CD4-positive, alpha-beta T cell treated with Interleukin-15 for 1 hour (primary cell): ENCODE results near the gene NHS.

Experiments used
- DNase-seq: peaks from one replicate; pipeline ENCODE4 v3.0.0-alpha.2; 2020

NHS gene

GRCh38 chrX:17689971-17690409 is 315.0 kb downstream of the NHS start:
- DNase-seq, result no peak

DNA sequence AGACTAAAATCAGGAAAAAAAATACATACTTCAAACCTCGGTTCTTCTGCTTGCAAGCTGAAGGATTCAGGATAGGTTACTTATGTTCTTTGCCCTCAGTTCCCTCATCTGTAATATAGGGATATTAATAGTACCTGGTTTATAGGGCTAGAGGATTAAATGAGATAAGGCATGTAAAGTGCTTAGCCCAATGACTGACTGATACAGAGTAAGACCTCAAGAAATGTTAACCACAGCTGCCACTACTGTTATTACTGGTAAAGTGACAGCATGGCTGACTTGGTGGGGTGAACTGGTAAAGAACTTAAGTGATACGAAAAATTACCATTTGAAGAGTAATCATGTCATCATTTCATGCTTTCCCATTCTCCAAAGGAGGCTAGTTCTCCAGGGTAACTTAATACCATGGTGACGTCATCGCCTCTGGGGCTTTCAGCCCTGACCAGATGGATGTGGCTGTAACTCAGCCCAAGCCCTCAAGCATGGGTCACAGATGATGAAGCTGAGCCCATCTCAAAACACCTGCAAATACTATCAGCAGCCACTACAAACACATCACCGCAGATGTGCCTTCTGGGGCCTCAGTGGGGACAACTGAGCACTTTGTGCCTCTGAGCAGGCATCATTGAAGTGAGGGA is 317.8 kb downstream of the NHS start:
- no peak for DNase-seq

GRCh38 chrX:17697191-17697590 is 322.2 kb downstream of the NHS start:
- no peak for DNase-seq

GRCh38 chrX:17700976-17701375 is 326.0 kb downstream of the NHS start:
- DNase-seq, result no peak

DNA sequence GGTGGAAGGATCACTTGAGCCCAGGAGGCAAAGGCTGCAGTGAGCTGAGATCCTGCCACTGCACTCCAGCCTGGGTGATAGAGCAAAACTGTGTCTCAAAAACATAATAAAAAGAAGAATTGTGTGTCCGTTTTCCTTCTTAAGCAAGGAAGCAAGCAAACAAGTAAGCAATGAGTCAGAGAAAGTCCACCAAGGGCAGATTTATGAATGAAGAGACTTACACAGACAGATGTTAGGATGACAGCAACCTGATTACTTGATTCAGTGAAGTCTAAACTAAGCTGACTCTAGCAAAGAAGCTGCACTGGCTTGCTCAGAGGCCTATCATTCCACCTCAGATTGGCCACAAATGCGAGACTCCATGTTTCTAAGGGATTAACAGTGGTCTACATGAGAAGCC is 328.2 kb downstream of the NHS start:
- no peak for DNase-seq

DNA sequence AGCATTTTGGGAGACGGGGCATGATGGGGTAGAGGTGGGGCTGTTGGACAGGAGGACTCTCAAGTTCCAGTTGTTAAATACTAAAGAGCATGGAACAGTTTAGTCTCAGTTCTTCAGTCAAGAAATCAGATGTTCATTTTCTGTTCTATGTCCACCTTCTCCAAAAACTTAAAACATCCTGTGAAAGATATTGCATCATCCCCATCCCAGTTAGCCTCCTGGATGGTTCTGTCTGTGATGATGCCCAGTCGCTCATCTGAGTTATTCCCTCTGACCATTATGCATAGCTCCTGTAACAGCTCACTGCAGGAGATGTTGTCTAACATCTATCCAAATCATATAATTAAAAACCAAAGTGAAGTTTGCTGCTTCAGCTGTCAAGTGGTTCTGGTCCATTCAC is 330.2 kb downstream of the NHS start:
- no peak for DNase-seq

DNA sequence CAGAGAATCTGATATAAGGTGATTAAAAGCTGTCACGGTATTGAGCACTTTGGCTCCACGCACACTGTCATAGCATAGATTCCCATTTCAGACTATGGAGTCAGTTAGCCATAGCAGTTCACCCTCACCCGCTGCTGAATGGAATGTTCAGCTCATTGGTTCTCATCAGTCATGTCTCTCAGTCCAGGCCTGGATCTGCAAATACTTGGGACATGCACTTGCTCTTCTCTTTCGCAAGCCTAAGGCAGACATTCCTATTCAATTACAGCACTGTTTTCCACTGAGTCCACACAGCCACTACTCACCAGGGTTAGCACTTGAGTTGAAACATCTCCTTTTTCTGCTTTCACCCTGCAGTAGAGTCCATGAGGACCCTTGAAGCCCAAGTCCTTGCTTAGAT is 331.7 kb downstream of the NHS start:
- no peak for DNase-seq

DNA sequence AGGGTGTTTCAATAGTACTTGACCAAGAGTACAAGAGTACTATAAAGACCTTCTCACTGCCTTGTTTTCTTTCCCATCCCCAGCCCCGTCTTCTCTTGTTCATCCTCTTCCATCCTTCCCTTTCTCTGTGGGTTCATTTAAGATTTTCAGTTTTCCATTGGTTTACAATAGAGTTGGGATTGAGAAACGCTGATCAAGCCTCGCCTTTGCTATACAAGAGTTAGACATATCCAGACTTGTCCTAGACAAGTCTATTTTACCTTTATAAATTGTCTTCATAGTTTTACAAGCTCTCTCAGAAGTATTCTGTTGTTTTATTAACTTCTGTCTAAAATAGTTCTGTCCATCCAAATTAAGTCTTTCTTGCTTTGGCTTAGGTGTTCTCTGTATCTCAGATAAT is 332.7 kb downstream of the NHS start:
- DNase-seq, result no peak

DNA sequence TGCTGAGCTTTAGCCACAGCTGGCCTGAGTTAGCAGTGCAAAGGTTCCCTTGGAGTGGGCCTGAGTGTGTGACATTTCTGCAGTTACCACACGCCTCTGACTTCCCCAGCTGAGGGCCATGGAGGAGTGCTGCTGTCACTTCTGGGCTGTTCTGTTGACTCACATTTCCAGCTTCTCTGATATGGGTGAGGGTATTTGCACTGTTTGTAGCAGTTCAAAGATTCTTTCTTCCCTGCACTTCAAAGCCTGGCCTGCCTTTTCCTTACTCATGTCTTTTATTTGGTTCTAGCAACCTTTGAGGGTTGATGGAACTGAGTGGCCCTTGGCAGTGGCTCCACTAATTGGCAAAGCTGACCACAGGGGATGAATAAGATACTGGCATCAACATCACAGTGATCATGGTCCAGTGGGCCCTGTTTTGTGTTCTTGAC is 335.9 kb downstream of the NHS start:
- no peak for DNase-seq

DNA sequence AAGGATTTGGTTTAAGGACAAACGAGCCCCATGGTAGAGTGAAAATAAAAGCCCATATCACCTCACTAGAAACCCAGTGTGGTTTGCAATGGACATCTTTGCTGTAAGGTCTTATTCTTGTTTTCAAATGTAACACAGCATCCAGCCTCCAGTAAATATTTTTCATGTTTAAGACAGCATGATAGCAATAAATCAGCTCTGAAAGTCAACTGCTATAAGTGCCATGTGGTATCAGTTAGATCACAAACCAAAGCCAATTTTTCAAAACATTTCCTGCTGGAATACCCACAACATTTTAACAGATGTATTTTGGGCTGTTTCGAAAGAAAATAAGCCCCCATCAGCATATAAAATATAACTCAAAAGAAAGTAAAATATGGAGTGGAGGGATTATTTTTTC is 338.3 kb downstream of the NHS start:
- no peak for DNase-seq

GRCh38 chrX:17718649-17719165 is 343.7 kb downstream of the NHS start:
- DNase-seq, result no peak

DNA sequence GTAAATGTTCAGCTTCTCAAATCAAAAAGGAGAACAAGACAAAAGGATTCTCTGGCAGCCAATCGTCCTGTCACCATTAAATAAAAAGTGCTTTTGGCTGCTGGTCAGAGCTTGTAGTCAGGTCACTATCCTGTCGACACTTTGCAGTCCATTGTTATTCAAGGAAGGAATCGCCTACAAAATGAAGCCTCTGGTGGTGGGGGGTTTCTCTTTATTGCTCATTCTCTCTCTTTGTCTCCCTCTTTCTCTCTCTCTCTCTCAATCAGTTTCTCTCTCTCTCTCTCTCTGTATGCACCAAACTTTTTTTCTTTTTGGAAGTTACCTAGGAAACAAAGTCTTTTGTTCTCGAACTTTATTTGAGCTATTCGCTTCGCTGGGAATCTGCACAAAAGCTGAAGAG is 344.7 kb downstream of the NHS start:
- DNase-seq, result no peak

GRCh38 chrX:17721715-17722114 is 346.7 kb downstream of the NHS start:
- no peak for DNase-seq

- DNase-seq, result no peak
Observed at GRCh38 chrX:17725181-17725580, 350.2 kb downstream of the NHS start.

DNA sequence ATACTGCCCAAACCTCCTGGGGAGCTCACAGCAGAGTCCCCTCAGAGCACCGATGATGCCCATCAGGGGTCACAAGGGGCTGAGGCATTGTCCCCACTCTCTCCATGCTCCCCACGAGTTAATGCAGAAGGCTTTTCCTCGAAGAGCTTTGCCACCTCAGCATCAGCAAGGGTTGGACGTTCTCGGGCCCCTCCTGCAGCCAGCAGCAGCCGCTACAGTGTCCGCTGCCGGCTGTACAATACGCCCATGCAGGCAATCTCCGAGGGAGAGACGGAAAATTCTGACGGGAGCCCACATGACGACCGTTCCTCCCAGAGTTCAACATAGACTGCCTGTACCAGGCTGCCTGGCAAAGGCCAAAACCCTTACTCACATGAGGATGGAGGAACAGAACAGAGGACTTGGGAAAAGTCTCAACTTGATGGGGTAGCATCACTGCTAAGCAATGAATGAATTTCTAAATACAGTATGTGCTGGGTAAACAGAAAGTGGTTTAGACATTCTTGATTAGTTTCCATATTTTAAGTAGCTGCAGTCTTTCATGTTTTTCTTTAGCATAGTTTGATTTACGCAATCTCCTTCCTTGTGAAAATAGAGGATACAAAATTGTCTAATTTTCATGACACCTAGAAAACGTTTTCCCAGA is 357.3 kb downstream of the NHS start:
- no peak for DNase-seq

DNA sequence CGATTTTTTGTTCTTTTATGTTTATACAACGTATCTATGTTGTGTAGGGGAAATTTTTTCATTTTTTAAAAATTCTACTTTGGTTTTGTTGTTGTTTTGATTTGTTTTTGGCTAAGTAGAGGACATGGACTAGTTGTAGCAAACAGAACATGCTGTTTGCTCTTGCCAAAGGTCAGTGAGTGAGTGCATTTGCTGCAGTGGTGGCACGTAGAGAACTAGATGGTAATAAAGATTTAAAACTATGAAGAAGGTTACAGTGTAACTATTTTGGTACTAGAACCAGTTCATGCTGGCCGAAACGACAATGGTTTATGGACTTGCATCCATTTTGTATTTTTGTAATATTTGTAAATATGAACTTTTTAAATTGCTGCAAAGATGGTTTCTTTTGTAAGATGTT is 360.4 kb downstream of the NHS start:
- DNase-seq, result no peak

DNA sequence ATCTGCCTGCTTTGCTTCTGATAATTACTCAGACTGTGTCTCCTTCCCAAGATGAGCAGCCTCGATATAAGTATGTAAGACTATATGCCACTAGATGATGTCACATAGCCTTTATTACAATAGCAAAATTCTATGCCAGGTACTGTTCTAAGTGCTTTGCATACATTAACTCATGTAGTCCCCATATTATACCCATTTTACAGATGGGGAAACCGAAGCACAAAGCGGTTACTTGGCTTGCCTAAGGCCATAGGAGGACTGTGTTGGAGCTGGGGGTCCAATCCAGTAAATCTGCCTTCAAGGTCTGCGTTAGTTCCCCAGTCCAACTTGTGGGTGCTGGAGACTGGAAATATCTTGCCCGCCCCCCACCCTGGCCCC is 361.5 kb downstream of the NHS start:
- DNase-seq, result no peak

- peak; percentile 94 for DNase-seq
Observed at GRCh38 chrX:17736856-17737709, 362.1 kb downstream of the NHS start, which contains the start of gene SCML1. SCML1 (plus strand) TSS chrX:17737493; CDS start chrX:17744187, 6,694 bp downstream.

- DNase-seq, result no peak
Observed at GRCh38 chrX:17737710-17737985, 362.6 kb downstream of the NHS start.

DNA sequence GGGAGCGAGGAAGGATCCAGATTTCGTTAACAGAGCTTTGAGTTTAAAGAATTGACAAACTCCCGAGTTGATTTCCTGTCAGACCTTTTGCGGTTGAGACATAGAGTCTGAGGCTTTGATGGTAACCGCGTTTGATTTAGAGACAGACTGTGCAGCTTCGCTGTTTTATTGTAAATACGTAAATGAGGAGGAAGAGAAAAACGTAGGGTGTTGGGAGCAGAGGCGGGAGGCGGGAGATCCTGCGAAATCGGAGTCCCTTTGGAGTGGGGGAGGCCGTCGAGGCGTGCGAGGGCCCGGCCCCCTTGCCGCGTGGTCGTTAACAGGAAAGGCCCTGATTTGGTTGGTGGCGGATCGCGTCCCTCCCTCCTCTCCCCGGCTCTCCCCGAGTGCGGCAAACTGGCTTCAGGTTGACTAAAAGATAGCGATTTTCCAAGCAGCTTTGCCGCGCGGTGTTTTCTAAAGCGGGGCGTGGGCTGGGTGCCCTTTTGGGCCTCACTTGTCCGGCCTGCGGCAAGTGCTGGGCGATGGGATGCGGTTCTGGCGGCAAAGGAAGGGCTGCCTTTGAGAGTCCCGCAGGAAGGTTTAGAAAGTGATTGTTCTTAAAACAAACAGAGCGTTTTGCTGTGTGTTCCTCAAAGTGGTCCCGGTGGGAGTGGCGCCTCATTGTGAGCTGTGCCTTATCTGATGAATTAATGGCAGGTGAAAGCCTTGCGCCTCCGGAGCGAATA is 363.1 kb downstream of the NHS start:
- DNase-seq, result peak; percentile 51

DNA sequence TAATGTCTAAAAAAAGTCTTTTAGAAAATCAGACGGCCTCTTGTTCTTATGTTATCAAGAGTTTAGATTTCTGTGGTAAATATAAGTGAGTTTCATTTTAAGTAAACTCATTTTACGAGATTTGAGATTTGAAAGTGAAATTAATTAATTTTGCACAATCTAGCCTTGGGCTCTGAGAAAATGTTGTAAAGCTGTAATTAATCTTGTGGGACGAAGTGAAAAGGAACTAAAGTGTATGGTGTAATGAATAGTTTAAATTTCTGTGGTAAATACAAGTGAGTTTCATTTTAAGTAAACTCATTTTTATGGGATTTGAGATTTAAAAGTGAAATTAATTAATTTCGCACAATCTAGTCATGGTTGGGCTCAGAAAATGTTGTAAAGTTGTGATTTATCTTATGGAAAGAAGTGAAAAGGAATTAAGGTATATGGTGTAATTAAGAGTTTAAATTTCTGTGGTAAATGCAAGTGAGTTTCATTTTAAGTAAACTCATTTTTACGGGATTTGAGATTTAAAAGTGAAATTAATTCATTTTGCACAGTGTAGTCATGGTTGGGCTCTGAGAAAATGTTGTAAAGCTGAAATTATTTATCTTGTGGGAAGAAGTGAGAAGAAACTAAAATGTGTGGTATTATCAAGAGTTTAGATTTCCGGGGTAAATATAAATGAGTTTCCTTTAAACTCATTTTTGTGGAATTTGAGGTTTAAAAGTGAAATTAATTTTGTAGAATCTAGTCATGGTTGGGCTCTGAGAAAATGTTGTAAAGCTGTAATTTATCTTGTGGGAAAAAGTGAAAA is 363.9 kb downstream of the NHS start:
- no peak for DNase-seq
